Measurements from ENCODE around the gene U2AF1L4. TPM values are rescaled to one million over a fixed set of nuclear protein-coding genes. Genes with fewer than 3 reads are reported as not detected.

The U2AF1L4 gene
- polyA plus RNA-seq, 3 donors = 6.2 to 140 (median 8.7) TPM

- H4K20me1 ChIP-seq (ENCODE audit: insufficient read depth, low read length) = peaks cover 41% of the 10 kb centered on the region
- H3K36me3 ChIP-seq (replicated peaks in 1 of 2; ENCODE audit: control insufficient read depth in 1 of 2, insufficient read depth in 2 of 2, low read length in 2 of 2) = peaks cover 32 to 35% of the 10 kb centered on the region in 2 donors
- Mint-ChIP-seq H3K4me3 (peak overlapping the region; percentile 88 to 96), H3K9me3 (no peaks in the 10 kb centered on the region), H3K36me3 (peaks cover 29 to 42% of the 10 kb centered on the region in 2 donors), H3K27me3 (ENCODE audit: low read depth in 3 of 3) (no peaks in the 10 kb centered on the region), H3K4me1 (peaks cover 45% of the 10 kb centered on the region), H3K27ac (peak overlapping the region; percentile 89 to 97 (median 92))
- peak overlapping the region; percentile 77 for H2AFZ ChIP-seq (ENCODE audit: insufficient read depth, low read depth, low read length, poor library complexity, severe bottlenecking)
- DNase-seq = no peak
- H3K9ac ChIP-seq (ENCODE audit: insufficient read depth, low read length, poor library complexity, severe bottlenecking) = peak overlapping the region; percentile 69
- H3K4me3 ChIP-seq (replicated peaks in 1 of 3; ENCODE audit: low read depth in 2 of 3, low read length in 3 of 3) = peak overlapping the region; percentile 62 to 100 (median 89)
- peak; percentile 6 for TF ChIP-seq CTCF (IDR thresholded peaks at IDR 0.05)
- H3K27ac ChIP-seq (ENCODE audit: low read depth in 1 of 2, low read length in 2 of 2) = peak overlapping the region; percentile 84 to 89
- H3K27me3 ChIP-seq (ENCODE audit: control insufficient read depth in 2 of 2, insufficient read depth in 2 of 2, low read length in 2 of 2) = no peaks in the 10 kb centered on the region
- H3K9me3 ChIP-seq (replicated peaks in 1 of 2; ENCODE audit: control insufficient read depth in 1 of 2, insufficient read depth in 1 of 2, low read length in 2 of 2) = no peaks in the 10 kb centered on the region
- WGBS (ENCODE audit: insufficient coverage) = no CpG with 5 or more reads among the region's 12 CpGs
- H3K4me1 ChIP-seq (ENCODE audit: control insufficient read depth in 1 of 2, insufficient read depth in 2 of 2, low read length in 2 of 2) = peaks cover 50 to 61% of the 10 kb centered on the region in 2 donors
- H3K4me2 ChIP-seq (replicated peaks; ENCODE audit: extremely low read depth, low read length, poor library complexity, severe bottlenecking) = peak overlapping the region; percentile 100
- H3K79me2 ChIP-seq (ENCODE audit: insufficient read depth, low read length) = peaks cover 42% of the 10 kb centered on the region
- intact Hi-C loops (cut with micrococcal nuclease) = loop anchor here (5.0 to 10.0 kb wide), 8 partner anchors 36 to 1594 kb away; partner anchors contain the start of genes ARHGAP33 (in 1 of the 2), CAPNS1 (in 1 of the 2), COX6B1 (in 1 of the 2) and ETV2 (in 1 of the 2)
These were observed 4.1 kb downstream of the U2AF1L4 start for GRCh38 chr19:35741203-35741515.

DNA sequence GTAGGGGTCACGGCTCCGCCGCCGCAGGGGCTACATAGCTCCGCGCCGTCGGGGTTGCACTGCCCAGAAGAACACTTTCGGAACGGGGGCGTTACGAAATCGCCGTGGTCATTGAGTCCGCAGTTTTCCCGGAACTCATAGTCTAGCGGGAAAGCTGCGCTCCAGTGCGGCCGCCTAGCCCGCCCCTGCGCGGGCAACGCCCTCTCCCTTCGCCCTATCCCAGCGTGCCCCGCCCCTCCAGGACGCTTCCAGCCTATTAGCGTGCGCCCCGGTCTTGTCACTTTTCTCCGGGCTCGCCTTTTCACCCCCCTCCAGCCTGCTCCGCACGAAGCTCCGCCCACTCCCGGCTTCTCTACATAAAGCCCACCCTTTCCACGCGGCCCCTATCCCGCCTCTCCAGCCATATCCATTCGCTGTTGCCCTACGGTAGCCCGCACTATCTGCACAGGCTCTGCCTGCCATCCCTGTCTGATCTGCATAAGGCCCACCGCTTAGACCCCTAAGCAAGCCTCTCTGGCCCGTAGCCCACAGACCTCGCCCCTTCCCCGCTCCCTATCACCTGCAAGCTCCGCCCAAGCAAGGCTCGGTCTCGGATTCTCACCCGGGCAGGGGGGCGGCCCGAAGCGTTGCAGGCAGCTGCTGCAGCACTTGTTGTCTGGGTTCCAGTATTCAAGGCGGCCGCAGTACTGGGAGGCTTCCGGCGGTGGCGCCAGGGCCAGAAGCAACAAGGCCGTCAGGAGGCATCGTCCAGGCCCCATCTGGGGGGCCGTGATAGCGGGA is 4.6 kb downstream of the U2AF1L4 start:
- Histone ChIP-seq H3K27ac (ENCODE audit: low read depth in 1 of 2, low read length in 2 of 2) (peak overlapping the region; percentile 63 to 89), H3K4me2 (replicated peaks; ENCODE audit: extremely low read depth, low read length, poor library complexity, severe bottlenecking) (peak overlapping the region; percentile 100), H3K9ac (ENCODE audit: insufficient read depth, low read length, poor library complexity, severe bottlenecking) (peak overlapping the region; percentile 69), H2AFZ (ENCODE audit: insufficient read depth, low read depth, low read length, poor library complexity, severe bottlenecking) (peak overlapping the region; percentile 77), H4K20me1 (ENCODE audit: insufficient read depth, low read length) (peaks cover 43% of the 10 kb centered on the region), H3K4me3 (replicated peaks in 1 of 3; ENCODE audit: low read depth in 2 of 3, low read length in 3 of 3) (peak overlapping the region; percentile 62 to 100 (median 89)), H3K4me1 (ENCODE audit: control insufficient read depth in 1 of 2, insufficient read depth in 2 of 2, low read length in 2 of 2) (peaks cover 44 to 55% of the 10 kb centered on the region in 2 donors), H3K79me2 (ENCODE audit: insufficient read depth, low read length) (peaks cover 37% of the 10 kb centered on the region), H3K9me3 (replicated peaks in 1 of 2; ENCODE audit: control insufficient read depth in 1 of 2, insufficient read depth in 1 of 2, low read length in 2 of 2) (no peaks in the 10 kb centered on the region), H3K36me3 (replicated peaks in 1 of 2; ENCODE audit: control insufficient read depth in 1 of 2, insufficient read depth in 2 of 2, low read length in 2 of 2) (peaks cover 32 to 40% of the 10 kb centered on the region in 2 donors), H3K27me3 (ENCODE audit: control insufficient read depth in 2 of 2, insufficient read depth in 2 of 2, low read length in 2 of 2) (no peaks in the 10 kb centered on the region)
- peaks cover 40% of the 10 kb centered on the region for H3K4me1 Mint-ChIP-seq
- peaks cover 32 to 48% of the 10 kb centered on the region in 2 donors for H3K36me3 Mint-ChIP-seq
- H3K4me3 Mint-ChIP-seq = peak overlapping the region; percentile 88 to 95
- intact Hi-C loops (cut with micrococcal nuclease) = loop anchor here (5.0 to 10.0 kb wide), 8 partner anchors 37 to 1594 kb away; partner anchors contain the start of genes ARHGAP33 (in 1 of the 2), CAPNS1 (in 1 of the 2), COX6B1 (in 1 of the 2) and ETV2 (in 1 of the 2)
- no peaks in the 10 kb centered on the region for H3K27me3 Mint-ChIP-seq (ENCODE audit: low read depth in 3 of 3)
- no peaks in the 10 kb centered on the region for H3K9me3 Mint-ChIP-seq
- peak overlapping the region; percentile 89 to 97 (median 92) for H3K27ac Mint-ChIP-seq
- peak; percentile 93 to 96 (median 95) for DNase-seq
- WGBS (ENCODE audit: insufficient coverage) = under 1% methylated on average over 62 of the region's 63 CpGs
- TF ChIP-seq CTCF (IDR thresholded peaks at IDR 0.05) = peak; percentile 18

Data from CD14-positive monocyte (primary cell).